Iris pigment epithelial cell (primary cell): ENCODE data around the gene BRAF.
"Not testable (repeated sequence)": the region's sequence is repeated elsewhere in the genome, so short reads cannot be mapped to it uniquely, and the experiment has no call there.

Experiments
- DNase-seq: peaks from one replicate; pipeline ENCODE4 v3.0.0-alpha.2; 2011; ENCODE audit warnings: low read depth

The BRAF gene

DNA sequence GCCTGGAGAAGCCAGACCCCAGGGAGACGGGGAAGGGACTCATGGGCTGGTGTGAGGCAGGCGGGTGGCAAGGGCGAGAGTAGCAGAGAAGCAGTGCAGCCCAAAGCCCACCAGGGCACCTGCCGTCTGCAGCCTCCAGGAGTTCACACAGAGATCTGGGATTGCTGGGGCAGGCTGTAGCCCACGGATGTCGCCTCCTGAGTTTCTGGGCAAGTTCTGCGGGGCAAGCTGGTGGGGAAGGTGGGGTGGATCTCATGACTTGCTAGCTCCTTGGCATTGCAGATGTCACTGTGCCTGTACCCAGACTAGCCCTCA lies 246.0 kb downstream of the BRAF start:
- DNase-seq, result no peak

- DNase-seq, result no peak
These were observed 246.5 kb downstream of the BRAF start for GRCh38 chr7:140678081-140678815.

- no peak for DNase-seq
These were observed 247.2 kb downstream of the BRAF start for GRCh38 chr7:140677496-140677895.

- DNase-seq, result not testable (repeated sequence)
These were observed 247.8 kb downstream of the BRAF start for GRCh38 chr7:140676956-140677355.

DNA sequence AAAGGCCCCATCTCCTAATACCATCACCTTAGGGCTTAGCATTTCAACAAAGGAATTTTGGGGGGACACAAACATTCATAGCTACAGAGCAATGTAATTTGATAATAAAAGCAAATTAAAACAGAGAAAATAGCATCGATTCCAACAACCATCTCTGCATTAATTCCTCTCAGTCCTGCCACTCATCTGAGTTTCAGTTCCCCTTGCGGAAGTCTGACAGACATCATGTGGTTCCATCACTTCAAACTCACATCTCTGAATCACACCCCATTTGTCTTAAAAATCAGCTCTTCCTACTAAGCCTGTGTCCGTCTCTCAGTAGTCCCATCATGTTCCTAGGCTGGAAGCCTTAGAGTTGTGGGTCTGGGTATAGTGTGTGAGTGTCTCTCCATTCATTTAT lies 248.4 kb downstream of the BRAF start:
- DNase-seq, result no peak

- no peak for DNase-seq
These were observed 249.0 kb downstream of the BRAF start for GRCh38 chr7:140675726-140676125.

DNA sequence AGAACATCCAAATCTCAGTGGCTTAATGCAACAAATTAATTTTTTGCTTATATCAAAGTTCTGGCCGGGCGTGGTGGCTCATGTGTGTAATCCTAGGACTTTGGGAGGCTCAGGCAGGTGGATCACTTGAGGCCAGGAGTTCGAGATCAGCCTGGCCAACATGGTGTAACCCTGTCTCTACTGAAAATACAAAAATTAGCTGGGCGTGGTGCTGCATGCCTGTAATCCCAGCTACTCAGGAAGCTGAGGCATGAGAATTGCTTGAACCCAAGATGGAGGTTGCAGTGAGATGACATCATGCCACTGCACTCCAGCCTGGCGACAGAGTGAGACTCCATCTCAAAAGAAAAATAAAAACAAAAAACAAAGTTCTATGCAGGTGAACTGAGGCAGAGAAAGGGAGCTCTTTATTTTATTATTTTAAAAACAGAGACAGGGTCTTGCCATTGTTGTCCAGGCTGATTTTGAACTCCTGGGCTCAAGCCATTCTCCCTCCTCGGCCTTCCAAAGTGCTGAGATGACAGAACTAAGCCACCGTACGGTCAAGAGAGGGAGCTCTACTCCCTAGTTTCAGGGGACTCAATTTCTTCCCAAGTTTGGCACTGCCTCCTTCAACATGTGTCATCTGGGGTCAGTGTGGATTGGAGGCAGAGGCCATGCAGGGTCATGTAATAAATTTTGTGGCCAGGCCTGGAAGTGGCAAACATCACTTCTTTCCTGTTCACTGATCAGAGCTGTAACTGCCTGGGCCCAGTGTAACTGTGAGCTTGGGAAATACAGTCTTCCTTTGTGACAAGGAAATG lies 249.6 kb downstream of the BRAF start:
- peak; percentile 62 for DNase-seq

DNA sequence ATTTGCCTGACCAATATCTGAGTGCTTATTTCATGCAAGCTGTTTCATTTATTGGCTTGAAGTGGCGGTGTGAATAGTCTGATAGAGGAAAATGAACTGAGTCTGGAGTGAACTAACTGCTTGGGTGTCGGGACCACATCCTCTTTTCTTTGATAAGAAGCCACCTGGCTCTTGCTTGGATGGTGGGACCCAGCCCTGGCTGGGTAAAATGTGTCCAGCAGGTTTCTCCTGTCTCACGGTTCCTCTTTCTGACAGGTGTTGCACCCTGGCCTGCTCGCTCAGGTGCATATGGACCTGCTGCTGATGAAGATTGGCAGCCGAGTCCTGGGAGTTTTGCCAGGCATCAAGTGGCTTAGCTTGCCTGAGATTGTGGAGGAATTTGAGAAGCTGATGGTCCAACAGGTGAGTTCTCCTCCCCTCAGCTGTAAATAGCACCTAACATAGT lies 250.4 kb downstream of the BRAF start:
- DNase-seq, result no peak

DNA sequence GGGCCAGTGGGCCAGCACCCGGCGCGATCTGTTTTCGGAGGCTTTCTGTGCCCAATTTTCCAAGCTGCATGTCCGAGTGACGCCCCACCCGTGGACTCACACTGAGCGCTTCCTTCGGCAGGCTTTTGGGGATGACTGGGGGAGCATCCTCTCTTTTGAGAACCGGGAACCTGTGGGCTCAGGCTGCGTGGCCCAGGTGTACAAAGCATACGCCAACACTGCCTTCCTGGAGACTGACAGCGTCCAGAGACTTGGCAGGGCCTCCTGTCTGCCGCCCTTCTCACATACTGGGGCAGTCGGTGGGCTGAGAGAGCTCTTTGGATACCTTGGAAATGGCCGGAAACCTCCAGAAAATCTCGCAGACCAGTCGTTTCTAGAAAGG lies 251.0 kb downstream of the BRAF start:
- DNase-seq, result no peak

DNA sequence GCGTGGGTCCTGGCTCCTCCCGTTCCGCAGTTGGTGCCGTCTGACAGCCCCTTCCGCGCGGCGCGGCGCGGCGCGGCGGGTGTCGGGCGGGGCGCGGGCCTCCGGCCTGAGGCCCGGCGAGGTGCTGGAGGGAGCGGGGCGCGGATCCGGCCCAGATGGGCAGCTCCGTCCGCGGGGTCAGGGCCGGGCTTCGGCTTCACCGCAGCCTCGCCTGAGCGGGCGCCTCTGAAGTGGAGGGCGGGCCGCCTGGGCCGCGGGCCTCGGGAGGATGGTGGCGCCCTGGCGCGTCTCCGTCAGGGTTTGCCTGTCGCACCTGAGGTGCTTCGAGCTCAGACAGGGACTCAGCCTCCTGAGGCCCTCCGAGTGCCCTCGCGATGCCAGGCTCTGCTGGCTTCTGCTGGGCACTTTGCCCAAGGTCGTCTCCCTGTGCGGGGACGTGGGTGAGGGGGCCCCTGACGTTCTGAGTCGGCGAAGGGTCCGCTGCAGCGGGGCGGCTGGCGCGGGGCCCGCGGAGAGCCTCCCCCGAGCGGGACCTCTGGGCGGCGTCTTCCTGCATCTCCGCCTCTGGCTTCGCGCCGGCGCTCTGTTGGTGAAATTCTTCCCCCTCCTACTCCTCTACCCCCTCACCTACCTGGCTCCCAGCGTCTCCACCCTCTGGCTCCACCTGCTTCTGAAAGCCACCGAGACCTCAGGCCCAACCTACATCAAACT lies 251.5 kb downstream of the BRAF start:
- no peak for DNase-seq

DNA sequence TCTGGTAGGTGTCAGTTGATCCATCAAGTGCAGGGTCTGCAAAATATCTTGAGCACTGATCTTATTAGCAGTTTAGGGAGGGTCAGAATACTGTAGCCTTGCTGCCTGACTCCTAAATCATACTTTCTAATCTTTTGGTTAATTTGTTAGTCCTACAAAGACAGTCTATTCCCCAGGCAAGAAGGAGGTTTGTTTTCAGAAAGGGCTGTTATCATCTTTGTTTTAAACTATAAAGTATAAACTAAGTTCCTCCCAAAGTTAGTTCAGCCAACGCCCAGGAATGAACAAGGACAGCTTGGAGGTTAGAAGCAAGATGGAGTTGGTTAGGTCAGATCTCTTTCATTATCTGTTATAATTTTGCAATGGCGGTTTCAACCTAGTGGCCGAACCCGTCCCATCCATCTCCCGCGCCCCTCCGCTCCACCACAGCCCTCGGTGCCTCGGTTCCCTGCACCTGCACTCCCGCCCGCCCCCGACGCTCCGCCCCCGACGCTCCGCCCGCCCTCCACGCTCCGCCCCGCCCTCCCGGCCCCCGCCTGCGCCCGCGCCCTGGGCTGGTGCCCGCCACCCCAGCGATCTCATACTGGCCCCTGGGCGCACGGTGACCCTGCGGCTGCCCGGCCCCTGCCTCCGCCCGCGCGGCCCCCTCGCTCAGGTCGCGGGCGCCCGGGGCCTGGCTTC lies 252.2 kb downstream of the BRAF start, which contains the start of gene ADCK2:
Gene ADCK2, plus strand, starts transcription at position 564 of the 681 bp plus-strand sequence. CDS start 386 bp downstream, outside the sequence.
- DNase-seq, result no peak

- DNase-seq, result no peak
These were observed 252.8 kb downstream of the BRAF start for GRCh38 chr7:140671966-140672365.

DNA sequence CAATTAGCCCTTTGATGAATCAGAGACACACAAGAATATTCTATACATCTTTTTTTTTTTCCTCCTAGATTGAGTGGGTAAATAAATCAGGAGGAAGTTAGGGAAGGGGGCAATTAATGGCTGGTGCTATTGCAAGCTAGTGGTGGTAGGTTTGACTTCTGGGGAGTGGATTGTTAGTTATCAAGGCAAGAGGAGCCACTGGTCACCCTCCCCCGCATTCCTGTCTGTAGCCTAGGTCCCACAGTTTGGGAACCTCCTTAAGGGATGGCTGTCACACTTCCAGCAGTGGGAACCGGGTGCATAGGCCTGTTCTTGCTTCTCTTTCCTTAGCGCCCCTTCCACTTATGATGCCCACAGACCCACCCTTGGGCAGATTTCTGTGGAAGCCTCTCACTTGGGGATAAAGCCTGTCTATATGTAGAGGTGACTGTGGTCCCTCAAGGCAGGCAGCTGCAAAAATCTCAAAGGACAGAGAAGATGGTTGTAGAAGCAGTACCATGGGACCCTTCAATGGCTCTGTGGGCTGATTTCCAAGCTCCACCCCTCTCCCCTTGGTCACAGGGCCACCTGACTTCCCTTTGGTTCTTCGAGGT lies 254.3 kb downstream of the BRAF start:
- no peak for DNase-seq

DNA sequence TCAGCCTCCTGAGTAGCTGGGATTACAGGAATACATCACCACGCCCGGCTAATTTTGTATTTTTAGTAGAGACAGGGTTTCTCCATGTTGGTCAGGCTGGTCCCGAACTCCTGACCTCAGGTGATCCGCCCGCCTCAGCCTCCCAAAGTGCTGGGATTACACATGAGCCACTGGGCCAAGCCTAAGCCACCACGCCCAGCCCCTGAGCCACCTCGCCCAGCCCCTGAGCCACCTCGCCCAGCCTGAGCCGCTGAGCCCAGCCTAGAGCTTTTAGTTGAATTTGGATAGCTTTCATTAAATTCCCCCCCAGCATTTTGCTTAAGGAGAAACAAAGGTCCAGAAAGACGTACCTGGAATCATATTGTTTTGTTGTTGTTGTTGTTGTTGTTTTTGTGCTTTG lies 254.9 kb downstream of the BRAF start:
- DNase-seq, result not testable (repeated sequence)

- DNase-seq, result no peak
These were observed 255.4 kb downstream of the BRAF start for GRCh38 chr7:140669352-140669751.
